H1 (cell line): ENCODE results near the gene CLEC16A. TPM values are rescaled to one million over a fixed set of nuclear protein-coding genes. Genes with fewer than 3 reads are reported as not detected.

Experiments used
- CTCF ChIA-PET: fragments of 300-600 bp; sonication (Branson Sonifier 250); formaldehyde crosslinking; loops from one replicate; lab custom pipeline; 2021; ENCODE audit not compliant: partially characterized antibody; lab: Charles Lee
- POLR2A ChIA-PET: fragments of 300-600 bp; sonication (Branson Sonifier 250); formaldehyde crosslinking; loops from one replicate; lab custom pipeline; 2021; ENCODE audit warnings: inconsistent platforms; ENCODE audit not compliant: partially characterized antibody; lab: Charles Lee
- DNase-seq, 2 experiments: peaks; one replicate each; pipeline versions ENCODE4 v3.0.0 to v3.0.0-alpha.2; 2010 to 2022; ENCODE audit warnings: low spot score in 2 of 2, low read depth in 1 of 2, mixed read lengths in 1 of 2
- FAIRE-seq: peaks from 2 replicates; lab custom pipeline; 2011; peaks lifted over from hg19 to GRCh38; lab: Jason Lieb, UNC
- H2AFZ ChIP-seq: 2 replicates; pipeline ENCODE4 v1.8.1; 2012; ENCODE audit warnings: low read length, inconsistent platforms
- H2AK5ac ChIP-seq: 2 replicates; pipeline ENCODE4 v1.6.1; 2013; ENCODE audit warnings: low read depth, low read length
- H2BK120ac ChIP-seq: replicated peaks from 2 replicates; pipeline ENCODE3; 2013; ENCODE audit warnings: low read depth, low read length, inconsistent platforms
- H2BK12ac ChIP-seq: 2 replicates; pipeline ENCODE4 v1.6.1; 2013; ENCODE audit warnings: low read depth, low read length
- H2BK15ac ChIP-seq: 2 replicates; pipeline ENCODE4 v1.6.1; 2013; ENCODE audit warnings: low read length
- H2BK20ac ChIP-seq: 2 replicates; pipeline ENCODE4 v1.6.1; 2013; ENCODE audit warnings: low read length
- H2BK5ac ChIP-seq: 2 replicates; pipeline ENCODE4 v1.6.1; 2013; ENCODE audit warnings: low read depth, low read length
- H3K14ac ChIP-seq: 2 replicates; pipeline ENCODE4 v1.6.1; 2013; ENCODE audit warnings: inconsistent platforms; ENCODE audit not compliant: insufficient read length
- H3K18ac ChIP-seq: 2 replicates; pipeline ENCODE4 v1.6.1; 2013; ENCODE audit warnings: low read length; ENCODE audit errors: extremely low read depth
- H3K23ac ChIP-seq: 2 replicates; pipeline ENCODE4 v1.6.1; 2013; ENCODE audit warnings: inconsistent platforms; ENCODE audit not compliant: insufficient read length
- H3K23me2 ChIP-seq: 2 replicates; pipeline ENCODE4 v1.6.1; 2013; ENCODE audit warnings: low read depth, low read length
- H3K27ac ChIP-seq: 2 replicates; pipeline ENCODE4 v1.6.1; 2011; ENCODE audit warnings: low read depth, low read length, inconsistent platforms
- H3K27me3 ChIP-seq, 4 experiments: replicated peaks in 1 of 4; 1 replicate in 1 of 4; 2 replicates in 3 of 4; pipeline versions ENCODE4 v1.6.1 to v1.8.1; 2011 to 2013; ENCODE audit warnings: low read length in 3 of 4, mild to moderate bottlenecking in 3 of 4, inconsistent platforms in 2 of 4, mixed read lengths in 2 of 4, moderate library complexity in 1 of 4; ENCODE audit not compliant: control insufficient read depth in 3 of 4, insufficient read depth in 3 of 4; ENCODE audit errors: extremely low read depth in 1 of 4
- H3K36me3 ChIP-seq, 4 experiments: 2 replicates each; pipeline versions ENCODE4 v1.6.1 to v1.8.1; 2011 to 2013; ENCODE audit warnings: mild to moderate bottlenecking in 4 of 4, low read length in 3 of 4, moderate library complexity in 2 of 4, control low read depth in 1 of 4, inconsistent platforms in 1 of 4; ENCODE audit not compliant: insufficient read depth in 4 of 4, control insufficient read depth in 2 of 4
- H3K4ac ChIP-seq: replicated peaks from 2 replicates; pipeline ENCODE3; 2013; ENCODE audit warnings: low read length, low read depth, mixed read lengths, inconsistent platforms; ENCODE audit not compliant: insufficient read length
- H3K4me1 ChIP-seq, 4 experiments: replicated peaks in 1 of 4; 1 replicate in 1 of 4; 2 replicates in 3 of 4; pipeline versions ENCODE4 v1.6.1 to v1.8.1; 2011 to 2013; ENCODE audit warnings: low read length in 3 of 4, inconsistent platforms in 2 of 4, mixed read lengths in 1 of 4; ENCODE audit not compliant: insufficient read depth in 4 of 4, control insufficient read depth in 3 of 4
- H3K4me2 ChIP-seq, 2 experiments: 2 replicates each; pipeline versions ENCODE4 v1.6.1 to v1.8.1; 2011 to 2013; ENCODE audit warnings: low read depth in 2 of 2, low read length in 2 of 2, control low read depth in 1 of 2, inconsistent platforms in 1 of 2, mild to moderate bottlenecking in 1 of 2; ENCODE audit not compliant: insufficient read depth in 1 of 2
- H3K4me3 ChIP-seq, 4 experiments: fragments of 200-600, 300-600 bp in 1 of 4; sonication (generic), shearing (Covaris generic), sonication (Bioruptor Twin) in 1 of 4; 2 replicates each; pipeline versions ENCODE4 v1.5.1 to v1.8.1; 2011 to 2016; ENCODE audit warnings: low read length in 4 of 4, low read depth in 3 of 4, control low read depth in 2 of 4, inconsistent platforms in 2 of 4, mild to moderate bottlenecking in 2 of 4, mixed read lengths in 1 of 4, moderate library complexity in 1 of 4; ENCODE audit not compliant: insufficient read depth in 2 of 4; ENCODE audit errors: extremely low read depth in 1 of 4
- H3K56ac ChIP-seq: replicated peaks from 2 replicates; pipeline ENCODE3; 2013; ENCODE audit warnings: low read depth, mild to moderate bottlenecking, mixed read lengths, low read length, inconsistent platforms; ENCODE audit not compliant: insufficient read length
- H3K79me1 ChIP-seq: 2 replicates; pipeline ENCODE4 v1.6.1; 2013; ENCODE audit warnings: low read depth, low read length, control low read depth
- H3K79me2 ChIP-seq, 2 experiments: 2 replicates each; pipeline versions ENCODE4 v1.6.1 to v1.8.1; 2012 to 2013; ENCODE audit warnings: low read length in 2 of 2, mild to moderate bottlenecking in 2 of 2, inconsistent platforms in 1 of 2; ENCODE audit not compliant: insufficient read depth in 2 of 2, control insufficient read depth in 1 of 2
- H3K9ac ChIP-seq, 4 experiments: replicated peaks in 1 of 4; 1 replicate in 1 of 4; 2 replicates in 3 of 4; pipeline versions ENCODE4 v1.6.1 to v1.8.1; 2011 to 2013; ENCODE audit warnings: low read depth in 3 of 4, low read length in 3 of 4, control low read depth in 2 of 4, mild to moderate bottlenecking in 2 of 4, moderate library complexity in 2 of 4, inconsistent platforms in 1 of 4; ENCODE audit errors: extremely low read depth in 1 of 4
- H3K9me3 ChIP-seq, 2 experiments: 2 replicates each; pipeline versions ENCODE4 v1.6.1 to v1.8.1; 2012 to 2013; ENCODE audit warnings: mild to moderate bottlenecking in 2 of 2, moderate library complexity in 2 of 2, control low read depth in 1 of 2, inconsistent platforms in 1 of 2, low read depth in 1 of 2, low read length in 1 of 2, mixed read lengths in 1 of 2; ENCODE audit not compliant: insufficient read depth in 2 of 2
- H4K20me1 ChIP-seq, 2 experiments: replicated peaks in 1 of 2; 2 replicates each; pipeline versions ENCODE3 to v1.8.1; 2011 to 2013; ENCODE audit warnings: inconsistent platforms in 2 of 2, low read length in 2 of 2, mild to moderate bottlenecking in 1 of 2; ENCODE audit not compliant: insufficient read depth in 2 of 2, control insufficient read depth in 1 of 2
- H4K5ac ChIP-seq: 2 replicates; pipeline ENCODE4 v1.6.1; 2013; ENCODE audit warnings: low read length, low read depth, mixed read lengths, inconsistent platforms; ENCODE audit not compliant: insufficient read length
- H4K8ac ChIP-seq: 2 replicates; pipeline ENCODE4 v1.8.0; 2013; ENCODE audit warnings: mild to moderate bottlenecking, moderate library complexity, low read length, inconsistent platforms; ENCODE audit not compliant: insufficient read depth; ENCODE audit errors: extremely low read depth
- H4K91ac ChIP-seq: replicated peaks from 2 replicates; pipeline ENCODE3; 2013; ENCODE audit warnings: low read length, mixed read lengths, inconsistent platforms; ENCODE audit not compliant: insufficient read length
- BACH1 ChIP-seq: IDR thresholded peaks from 2 replicates; pipeline ENCODE4 v1.6.1; 2012; ENCODE audit warnings: low read length, improper control_type of control experiment
- BRCA1 ChIP-seq: IDR thresholded peaks from 2 replicates; pipeline ENCODE4 v1.6.1; 2012; ENCODE audit warnings: low read depth, low read length, improper control_type of control experiment
- EZH2 ChIP-seq: fragments of 200-600 bp; sonication (generic); IDR thresholded peaks from 2 replicates; pipeline ENCODE4 v1.7.1; 2012; ENCODE audit warnings: low read depth, mild to moderate bottlenecking, moderate library complexity, low read length, inconsistent platforms; ENCODE audit not compliant: severe bottlenecking
- RFX5 ChIP-seq: IDR thresholded peaks from 2 replicates; pipeline ENCODE4 v1.6.1; 2011; ENCODE audit warnings: low read depth, low read length, improper control_type of control experiment, borderline replicate concordance
- TCF12 ChIP-seq: IDR thresholded peaks from 2 replicates; pipeline ENCODE4 v1.6.1; 2011; ENCODE audit warnings: low read depth, mild to moderate bottlenecking, low read length
- WGBS, 2 experiments: shearing (Covaris generic) in 1 of 2; methylation state at CpG; one replicate each; pipeline versions ENCODE4 v1.1.6 to v1.1.7; 2013 to 2015; ENCODE audit warnings: low lambda C conversion rate in 2 of 2, mixed read lengths in 2 of 2, inconsistent platforms in 1 of 2, low coverage in 1 of 2, missing lambda C conversion rate in 1 of 2; ENCODE audit not compliant: insufficient replicate concordance in 2 of 2, insufficient coverage in 1 of 2, insufficient read length in 1 of 2; ENCODE audit errors: extremely low coverage in 1 of 2, missing lambda C conversion rate in 1 of 2; 5-methylcytosine and 5-hydroxymethylcytosine counted together
- polyA plus RNA-seq, 7 experiments: library from polyadenylated mRNA; depleted of rRNA in 3 of 7; stranded (reverse) in 5 of 7; unstranded in 2 of 7; fragments of >200 nt in 5 of 7; fragments of 200-250 nt in 2 of 7; gene quantifications; 1 replicate in 5 of 7; 2 replicates in 1 of 7; 4 replicates in 1 of 7; pipeline versions ENCODE4 v1.2.1 to v1.2.3, GENCODE V29; 2011 to 2013; ENCODE audit warnings: missing spikeins in 2 of 7, mixed read lengths in 2 of 7
- total RNA-seq: library from RNA; stranded (reverse); fragmentation: NEBNext Ultra II Directional; extraction: Animal tissue kit (Norgen Biotek cat#: 25700); gene quantifications from 2 replicates; pipeline ENCODE4 v1.2.1, GENCODE V29; 2021

The CLEC16A gene
- total and polyA plus RNA-seq, 2 of the 8 experiments (the other 6 are each of a cell fraction or from before 2014, with no cell fraction given) = 7.6 to 19.3 TPM

DNA sequence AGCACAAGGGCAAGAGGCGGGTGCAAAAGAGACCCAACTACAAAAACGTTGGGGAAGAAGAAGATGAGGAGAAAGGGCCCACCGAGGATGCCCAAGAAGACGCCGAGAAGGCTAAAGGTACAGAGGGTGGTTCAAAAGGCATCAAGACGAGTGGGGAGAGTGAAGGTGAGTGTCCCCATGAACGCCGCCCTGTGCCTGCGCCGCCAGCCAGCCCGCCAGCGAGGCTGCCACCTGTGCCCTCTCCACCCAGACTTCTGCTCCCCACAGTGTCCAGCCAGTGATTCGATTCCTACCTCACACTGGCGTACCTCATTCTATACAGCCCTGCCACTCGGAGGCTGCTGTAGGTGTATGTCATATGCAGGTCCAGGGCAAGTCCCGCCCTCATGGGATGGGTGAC, 58.8 kb downstream of the CLEC16A start:
- no peak overlapping the region for H3K9ac ChIP-seq
- no peak overlapping the region for H3K4ac ChIP-seq
- no peak overlapping the region for H3K4me3 ChIP-seq
- H3K79me2 ChIP-seq = no peaks in the 10 kb centered on the region
- no peak overlapping the region for H4K91ac ChIP-seq
- no peak overlapping the region for H3K27ac ChIP-seq
- DNase-seq (no peak), FAIRE-seq (no peak)
- peaks cover 0 to 3% of the 10 kb centered on the region in 2 experiments for H4K20me1 ChIP-seq
- TF ChIP-seq BACH1 (no peak), TCF12 (no peak), EZH2 (no peak), BRCA1 (no peak), RFX5 (no peak)
- no peak overlapping the region for H2AFZ ChIP-seq
- H4K5ac ChIP-seq = no peak overlapping the region
- no peak overlapping the region for H2AK5ac ChIP-seq
- no peaks in the 10 kb centered on the region; a peak in 1 of 4 replicates for H3K9me3 ChIP-seq
- no peak overlapping the region for H3K18ac ChIP-seq
- no peaks in the 10 kb centered on the region for H3K27me3 ChIP-seq
- H3K4me1 ChIP-seq = no peaks in the 10 kb centered on the region
- CTCF ChIA-PET = interaction anchor here (0.6 kb wide), 1 partner anchor 32 kb away, joined by 3 read pairs; no protein-coding TSS in a partner anchor
- no peak overlapping the region for H2BK15ac ChIP-seq
- H2BK5ac ChIP-seq = no peak overlapping the region
- POLR2A ChIA-PET = no interaction called here
- no peak overlapping the region for H3K23ac ChIP-seq
- H3K56ac ChIP-seq = no peak overlapping the region
- peaks cover 0 to 3% (median 2%) of the 10 kb centered on the region in 4 experiments; a peak in 3 of 8 replicates for H3K36me3 ChIP-seq
- no peak overlapping the region for H3K4me2 ChIP-seq
- no peak overlapping the region for H3K14ac ChIP-seq
- 93% methylated on average over 16 of the region's 16 CpGs; no CpG with 5 or more reads in 1 of the 2 experiments for WGBS, 2 experiments
- H3K79me1 ChIP-seq = no peaks in the 10 kb centered on the region
- no peak overlapping the region for H2BK20ac ChIP-seq
- H2BK120ac ChIP-seq = no peak overlapping the region
- H4K8ac ChIP-seq = no peak overlapping the region
- peaks cover 2% of the 10 kb centered on the region; the same call in 1 of the 2 replicates for H3K23me2 ChIP-seq
- no peak overlapping the region for H2BK12ac ChIP-seq
